Measurements from ENCODE around the gene SEMA3E. TPM values are rescaled to one million over a fixed set of nuclear protein-coding genes. Genes with fewer than 3 reads are reported as not detected.

Gene SEMA3E
- total RNA-seq, 6 experiments from 2014 or later = not detected

- H3K4me1 Mint-ChIP-seq (ENCODE audit: low read depth) = no peaks in the 10 kb centered on the region
- TF ChIP-seq CTCF (IDR thresholded peaks at IDR 0.05) = no peak
- no peak overlapping the region for H3K4me3 Mint-ChIP-seq
- no peaks in the 10 kb centered on the region for H3K9me3 Mint-ChIP-seq
- no peaks in the 10 kb centered on the region for H3K36me3 Mint-ChIP-seq (ENCODE audit: low read depth)
- no peak for DNase-seq
- H3K27me3 Mint-ChIP-seq (ENCODE audit: insufficient read depth) = no peaks in the 10 kb centered on the region
- no peak overlapping the region for H3K27ac Mint-ChIP-seq
These were observed 67.1 kb downstream of the SEMA3E start for GRCh38 chr7:83581667-83582435.

GRCh38 chr7:83579740-83580139, 69.2 kb downstream of the SEMA3E start:
- Mint-ChIP-seq H3K4me3 (no peak overlapping the region), H3K9me3 (no peaks in the 10 kb centered on the region), H3K27me3 (ENCODE audit: insufficient read depth) (no peaks in the 10 kb centered on the region), H3K4me1 (ENCODE audit: low read depth) (no peaks in the 10 kb centered on the region), H3K27ac (no peak overlapping the region), H3K36me3 (ENCODE audit: low read depth) (no peaks in the 10 kb centered on the region)
- no peak for DNase-seq
- no peak for TF ChIP-seq CTCF (IDR thresholded peaks at IDR 0.05)

GRCh38 chr7:83575436-83575835, 73.5 kb downstream of the SEMA3E start:
- no peak overlapping the region for H3K27ac Mint-ChIP-seq
- DNase-seq = no peak
- peaks cover 15% of the 10 kb centered on the region for H3K9me3 Mint-ChIP-seq
- no peaks in the 10 kb centered on the region for H3K4me1 Mint-ChIP-seq (ENCODE audit: low read depth)
- no peaks in the 10 kb centered on the region for H3K27me3 Mint-ChIP-seq (ENCODE audit: insufficient read depth)
- no peaks in the 10 kb centered on the region for H3K36me3 Mint-ChIP-seq (ENCODE audit: low read depth)
- no peak for TF ChIP-seq CTCF (IDR thresholded peaks at IDR 0.05)
- no peak overlapping the region for H3K4me3 Mint-ChIP-seq

- Mint-ChIP-seq H3K27ac (no peak overlapping the region), H3K4me1 (ENCODE audit: low read depth) (no peaks in the 10 kb centered on the region), H3K9me3 (peaks cover 18% of the 10 kb centered on the region), H3K36me3 (ENCODE audit: low read depth) (no peaks in the 10 kb centered on the region), H3K27me3 (ENCODE audit: insufficient read depth) (no peaks in the 10 kb centered on the region), H3K4me3 (no peak overlapping the region)
- DNase-seq = no peak
- no peak for TF ChIP-seq CTCF (IDR thresholded peaks at IDR 0.05)
These were observed 74.3 kb downstream of the SEMA3E start for GRCh38 chr7:83574616-83575015.

GRCh38 chr7:83562960-83563359, 86.0 kb downstream of the SEMA3E start:
- Mint-ChIP-seq H3K4me3 (no peak overlapping the region), H3K9me3 (peaks cover 20% of the 10 kb centered on the region), H3K27me3 (ENCODE audit: insufficient read depth) (no peaks in the 10 kb centered on the region), H3K27ac (no peak overlapping the region), H3K36me3 (ENCODE audit: low read depth) (no peaks in the 10 kb centered on the region), H3K4me1 (ENCODE audit: low read depth) (no peaks in the 10 kb centered on the region)
- TF ChIP-seq CTCF (IDR thresholded peaks at IDR 0.05) = no peak
- DNase-seq = no peak

Measured in HFFc6 (cell line).